GM23338 (cell line): ENCODE data around the gene SLC2A9. TPM values are rescaled to one million over a fixed set of nuclear protein-coding genes. Genes with fewer than 3 reads are reported as not detected.

Experiments used
- ATAC-seq: fragments of 200-7000 bp; cut with Tn5 transposase; 3 replicates; pipeline ENCODE4 v1.9.1; 2020
- DNase-seq: peaks from one replicate; pipeline ENCODE4 v3.0.0-alpha.2; 2015; ENCODE audit warnings: low spot score
- H2AFZ ChIP-seq: fragments of 200-600 bp; sonication (generic); 2 replicates; pipeline ENCODE4 v1.8.0; 2016; ENCODE audit warnings: antibody characterized with exemption, mild to moderate bottlenecking, moderate library complexity
- H3F3A ChIP-seq: fragments of 200-600 bp; sonication (generic); replicated peaks from 2 replicates; pipeline ENCODE4 v1.8.0; 2017; ENCODE audit warnings: antibody characterized with exemption, mixed run types, low read depth
- H3K27ac ChIP-seq: fragments of 200-600 bp; sonication (generic); 2 replicates; pipeline ENCODE4 v1.6.1; 2016; ENCODE audit warnings: low read depth
- H3K27me3 ChIP-seq: fragments of 200-600 bp; sonication (generic); 2 replicates; pipeline ENCODE4 v1.8.0; 2016; ENCODE audit warnings: mild to moderate bottlenecking, mixed run types, moderate library complexity; ENCODE audit not compliant: insufficient read depth
- H3K36me3 ChIP-seq: fragments of 200-600 bp; sonication (generic); 2 replicates; pipeline ENCODE4 v1.8.0; 2016; ENCODE audit warnings: mild to moderate bottlenecking; ENCODE audit not compliant: insufficient read depth
- H3K4me1 ChIP-seq: fragments of 200-600 bp; sonication (generic); 2 replicates; pipeline ENCODE4 v1.8.0; 2016; ENCODE audit warnings: mild to moderate bottlenecking, moderate library complexity; ENCODE audit not compliant: insufficient read depth
- H3K4me2 ChIP-seq: fragments of 200-600 bp; sonication (generic); 2 replicates; pipeline ENCODE4 v1.7.1; 2017; ENCODE audit warnings: mixed run types
- H3K4me3 ChIP-seq: fragments of 200-600 bp; sonication (generic); 2 replicates; pipeline ENCODE4 v1.6.1; 2016; ENCODE audit warnings: mixed run types
- H3K79me2 ChIP-seq: fragments of 200-600 bp; sonication (generic); replicated peaks from 2 replicates; pipeline ENCODE4 v1.8.0; 2017; ENCODE audit warnings: mild to moderate bottlenecking; ENCODE audit not compliant: insufficient read depth
- H3K9me2 ChIP-seq: fragments of 200-600 bp; sonication (generic); 2 replicates; pipeline ENCODE4 v1.8.0; 2017; ENCODE audit not compliant: insufficient read depth
- H4K20me1 ChIP-seq: fragments of 200-600 bp; sonication (generic); replicated peaks from 2 replicates; pipeline ENCODE4 v1.8.0; 2017; ENCODE audit warnings: mild to moderate bottlenecking; ENCODE audit not compliant: insufficient read depth
- H3K27ac Mint-ChIP-seq: 2 replicates; pipeline ENCODE4 v1.8.0; 2020; ENCODE audit warnings: inconsistent platforms, mild to moderate bottlenecking, moderate library complexity, mixed read lengths
- H3K27me3 Mint-ChIP-seq: 3 replicates; pipeline ENCODE4 v1.8.0; 2022; ENCODE audit warnings: low read depth, mild to moderate bottlenecking, moderate library complexity, mixed read lengths, inconsistent platforms; ENCODE audit not compliant: insufficient read depth, poor library complexity
- H3K36me3 Mint-ChIP-seq: 3 replicates; pipeline ENCODE4 v1.8.0; 2021; ENCODE audit warnings: low read depth, mild to moderate bottlenecking, inconsistent platforms, moderate library complexity, mixed read lengths
- H3K4me1 Mint-ChIP-seq: 3 replicates; pipeline ENCODE4 v1.8.0; 2020; ENCODE audit warnings: mild to moderate bottlenecking, inconsistent platforms, mixed read lengths
- H3K4me3 Mint-ChIP-seq: 3 replicates; pipeline ENCODE4 v1.8.0; 2021; ENCODE audit warnings: moderate library complexity, mild to moderate bottlenecking, inconsistent platforms, mixed read lengths
- H3K9me3 Mint-ChIP-seq: 3 replicates; pipeline ENCODE4 v1.8.0; 2020; ENCODE audit warnings: moderate library complexity, mild to moderate bottlenecking, inconsistent platforms, mixed read lengths
- CREB1 ChIP-seq: fragments of 250-450 bp; sonication (Bioruptor Pico); IDR thresholded peaks from 2 replicates; pipeline ENCODE4 v1.5.0; 2020; ENCODE audit warnings: low read depth, mild to moderate bottlenecking, moderate library complexity
- CTCF ChIP-seq, 2 experiments: fragments of 200-600 bp in 1 of 2; sonication (generic) in 1 of 2; conservative IDR thresholded peaks; 2 replicates each; pipeline versions ENCODE4 v1.5.1 to v1.6.1; 2016 to 2017; ENCODE audit warnings: antibody characterized with exemption in 2 of 2, low read depth in 2 of 2, mild to moderate bottlenecking in 2 of 2, moderate library complexity in 1 of 2
- EZH2 ChIP-seq: fragments of 200-600 bp; sonication (generic); IDR thresholded peaks from one replicate; pipeline ENCODE4 v1.8.0; 2017; ENCODE audit warnings: antibody characterized with exemption, mild to moderate bottlenecking, low read depth; ENCODE audit not compliant: unreplicated experiment
- EZH2phosphoT487 ChIP-seq: fragments of 200-600 bp; sonication (generic); IDR thresholded peaks from one replicate; pipeline ENCODE4 v1.8.1; 2018; ENCODE audit warnings: antibody characterized with exemption; ENCODE audit not compliant: unreplicated experiment
- JUNB ChIP-seq: IDR thresholded peaks from one replicate; pipeline ENCODE4 v1.6.1; 2016; ENCODE audit warnings: antibody characterized with exemption; ENCODE audit not compliant: unreplicated experiment
- POLR2AphosphoS5 ChIP-seq: IDR thresholded peaks from 2 replicates; pipeline ENCODE4 v1.6.1; 2016; ENCODE audit warnings: antibody characterized with exemption, low read depth
- REST ChIP-seq: IDR thresholded peaks from one replicate; pipeline ENCODE4 v1.6.1; 2018; ENCODE audit warnings: antibody characterized with exemption; ENCODE audit not compliant: unreplicated experiment
- ZNF114 ChIP-seq: fragments of 250-450 bp; sonication (Bioruptor Pico); IDR thresholded peaks from 2 replicates; pipeline ENCODE4 v1.5.0; 2020; ENCODE audit warnings: mild to moderate bottlenecking, moderate library complexity
- ZNF331 ChIP-seq: fragments of 250-450 bp; sonication (Bioruptor Pico); IDR thresholded peaks from 2 replicates; pipeline ENCODE4 v1.5.0; 2020; ENCODE audit warnings: low read depth, mild to moderate bottlenecking, moderate library complexity
- ZNF462 ChIP-seq: fragments of 250-450 bp; sonication (Bioruptor Pico); IDR thresholded peaks from 2 replicates; pipeline ENCODE4 v1.5.0; 2020; ENCODE audit warnings: mild to moderate bottlenecking, moderate library complexity
- polyA plus RNA-seq: library from polyadenylated mRNA; unstranded; fragments of >200 nt; fragmentation: Nextera tagmentation; extraction: Ambion mirVana; gene quantifications from 2 replicates; pipeline ENCODE4 v1.2.1, GENCODE V29; 2016
- total RNA-seq: library from RNA; depleted of rRNA; stranded (reverse); fragments of >200 nt; shearing (Covaris generic); gene quantifications from 2 replicates; pipeline ENCODE4 v1.2.3, GENCODE V29; 2014

The SLC2A9 gene
- total and polyA plus RNA-seq, 2 experiments from 2014 or later: 0.21 to 0.40 TPM

DNA sequence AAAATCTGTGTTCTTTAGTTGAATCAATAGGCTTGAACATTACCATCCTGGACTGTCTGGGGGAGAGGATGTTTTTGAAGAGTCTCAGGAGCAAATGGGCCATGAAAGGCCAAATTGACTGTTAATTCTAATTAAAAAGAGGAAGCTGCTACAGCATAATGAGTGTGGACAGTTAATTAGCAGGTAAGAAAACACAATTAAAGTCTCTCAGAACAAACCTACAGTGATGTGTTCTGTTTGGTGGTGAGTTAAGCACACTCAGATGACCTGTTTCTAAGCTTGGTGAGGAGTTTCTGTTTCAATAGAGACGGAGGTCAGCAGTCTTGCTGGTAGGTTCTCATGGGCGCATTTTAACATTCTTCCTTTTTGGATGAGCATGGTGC is 171.8 kb downstream of the SLC2A9 start (continued):
- no peak for TF ChIP-seq CTCF (conservative IDR thresholded peaks at IDR 0.05; ENCODE audit: low read depth in 2 of 2)
- TF ChIP-seq ZNF114 (CRISPR knock-in tag): no peak
- no peak for TF ChIP-seq ZNF331 (CRISPR knock-in tag)
- no peak for TF ChIP-seq EZH2
- TF ChIP-seq POLR2AphosphoS5: no peak
- no peak for TF ChIP-seq JUNB

- Mint-ChIP-seq H3K4me3 (no peak overlapping the region), H3K4me1 (no peaks in the 10 kb centered on the region; the same call in 2 of the 3 replicates), H3K36me3 (no peaks in the 10 kb centered on the region), H3K27ac (no peak overlapping the region), H3K27me3 (peaks cover 3% of the 10 kb centered on the region), H3K9me3 (no peaks in the 10 kb centered on the region)
- H2AFZ ChIP-seq: no peak overlapping the region
- ATAC-seq (no peak), DNase-seq (no peak)
- no peaks in the 10 kb centered on the region for H3K27me3 ChIP-seq
- no peak overlapping the region for H3K4me2 ChIP-seq
- H3K36me3 ChIP-seq: no peaks in the 10 kb centered on the region
- H3K79me2 ChIP-seq: no peaks in the 10 kb centered on the region
- no peaks in the 10 kb centered on the region for H4K20me1 ChIP-seq
- no peaks in the 10 kb centered on the region for H3F3A ChIP-seq
- no peaks in the 10 kb centered on the region for H3K4me1 ChIP-seq
- no peak overlapping the region for H3K4me3 ChIP-seq
- peaks cover 18% of the 10 kb centered on the region for H3K9me2 ChIP-seq
- no peak overlapping the region for H3K27ac ChIP-seq
- no peak for TF ChIP-seq JUNB
- TF ChIP-seq ZNF114 (CRISPR knock-in tag): no peak
- TF ChIP-seq REST: no peak
- TF ChIP-seq ZNF462 (CRISPR knock-in tag): no peak
- no peak for TF ChIP-seq EZH2phosphoT487
- no peak for TF ChIP-seq ZNF331 (CRISPR knock-in tag)
- TF ChIP-seq CREB1: no peak
- no peak for TF ChIP-seq CTCF (conservative IDR thresholded peaks at IDR 0.05; ENCODE audit: low read depth in 2 of 2)
Observed at GRCh38 chr4:9847968-9848748, 173.1 kb downstream of the SLC2A9 start.
